NB4 (cell line): ENCODE results near the gene SET.

Source experiments
- POLR2A ChIP-seq: IDR thresholded peaks from 2 replicates; pipeline ENCODE4 v1.6.1; 2011; ENCODE audit warnings: mild to moderate bottlenecking; ENCODE audit not compliant: insufficient read length; ENCODE audit errors: extremely low read depth
- TF ChIP-seq, protein P1 (sequence below): IDR thresholded peaks from one replicate; pipeline ENCODE4 v1.5.1; 2012; ENCODE audit warnings: low read depth, low read length

DNA sequence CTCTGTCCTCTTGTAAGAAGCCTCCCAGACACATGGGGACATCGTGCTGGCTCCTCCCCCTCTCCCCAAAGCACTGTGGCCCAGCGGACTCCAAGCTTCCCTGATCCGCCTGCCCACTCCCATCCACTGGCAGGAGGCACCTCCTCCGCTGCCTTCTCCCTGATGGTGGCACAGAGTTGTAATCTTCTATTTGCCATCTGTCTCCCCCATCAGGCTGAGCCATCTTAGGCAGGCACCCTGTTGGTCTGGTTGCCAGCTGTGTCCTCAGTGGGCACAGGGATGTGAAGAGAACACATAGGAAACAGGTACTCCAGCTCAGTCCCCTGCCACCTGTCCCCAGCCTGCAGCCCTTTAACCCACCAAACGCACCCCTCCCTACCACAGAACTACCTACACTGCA lies 40.3 kb downstream of the SET start:
- TF ChIP-seq POLR2A, result no peak
- TF ChIP-seq, protein P1, sequence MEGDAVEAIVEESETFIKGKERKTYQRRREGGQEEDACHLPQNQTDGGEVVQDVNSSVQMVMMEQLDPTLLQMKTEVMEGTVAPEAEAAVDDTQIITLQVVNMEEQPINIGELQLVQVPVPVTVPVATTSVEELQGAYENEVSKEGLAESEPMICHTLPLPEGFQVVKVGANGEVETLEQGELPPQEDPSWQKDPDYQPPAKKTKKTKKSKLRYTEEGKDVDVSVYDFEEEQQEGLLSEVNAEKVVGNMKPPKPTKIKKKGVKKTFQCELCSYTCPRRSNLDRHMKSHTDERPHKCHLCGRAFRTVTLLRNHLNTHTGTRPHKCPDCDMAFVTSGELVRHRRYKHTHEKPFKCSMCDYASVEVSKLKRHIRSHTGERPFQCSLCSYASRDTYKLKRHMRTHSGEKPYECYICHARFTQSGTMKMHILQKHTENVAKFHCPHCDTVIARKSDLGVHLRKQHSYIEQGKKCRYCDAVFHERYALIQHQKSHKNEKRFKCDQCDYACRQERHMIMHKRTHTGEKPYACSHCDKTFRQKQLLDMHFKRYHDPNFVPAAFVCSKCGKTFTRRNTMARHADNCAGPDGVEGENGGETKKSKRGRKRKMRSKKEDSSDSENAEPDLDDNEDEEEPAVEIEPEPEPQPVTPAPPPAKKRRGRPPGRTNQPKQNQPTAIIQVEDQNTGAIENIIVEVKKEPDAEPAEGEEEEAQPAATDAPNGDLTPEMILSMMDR, result no peak
